OCI-LY7 (cell line): ENCODE data around the gene MRPL11. TPM values are rescaled to one million over a fixed set of nuclear protein-coding genes. Genes with fewer than 3 reads are reported as not detected.

Experiments
- BruUV-seq: library from RNA; stranded (reverse); fragments of 400-500 nt; replicated peaks from 2 replicates; lab custom pipeline; 2021; lab: Mats Ljungman, UMichigan
- CTCF ChIA-PET: fragments of 300-600 bp; sonication (Branson Sonifier 250); formaldehyde crosslinking; loops from one replicate; lab custom pipeline; 2022; ENCODE audit warnings: antibody characterized with exemption; ENCODE audit not compliant: unreplicated experiment; lab: Charles Lee
- POLR2A ChIA-PET: fragments of 300-600 bp; sonication (Branson Sonifier 250); formaldehyde crosslinking; loops from one replicate; lab custom pipeline; 2022; ENCODE audit warnings: antibody characterized with exemption; lab: Charles Lee
- DNase-seq: peaks from one replicate; pipeline ENCODE4 v3.0.0-alpha.2; 2015; ENCODE audit warnings: low spot score
- H2AFZ ChIP-seq: fragments of 200-600 bp; sonication (generic), shearing (Covaris generic); 2 replicates; pipeline ENCODE4 v1.6.1; 2014; ENCODE audit warnings: mild to moderate bottlenecking, antibody characterized with exemption, low read length, moderate library complexity
- H3K27ac ChIP-seq: fragments of 200-600 bp; sonication (generic); 2 replicates; pipeline ENCODE4 v1.5.1; 2014; ENCODE audit warnings: mixed run types, low read depth, mild to moderate bottlenecking, moderate library complexity, low read length, inconsistent platforms; ENCODE audit not compliant: poor library complexity, severe bottlenecking
- H3K36me3 ChIP-seq: fragments of 200-600 bp; sonication (generic); 2 replicates; pipeline ENCODE4 v1.6.1; 2014; ENCODE audit warnings: mild to moderate bottlenecking, antibody characterized with exemption, low read length, moderate library complexity, mixed read lengths; ENCODE audit not compliant: insufficient read depth
- H3K4me1 ChIP-seq: fragments of 200-600 bp; sonication (generic); 2 replicates; pipeline ENCODE4 v1.5.1; 2014; ENCODE audit warnings: mild to moderate bottlenecking, low read length; ENCODE audit not compliant: insufficient read depth, poor library complexity, severe bottlenecking
- H3K4me2 ChIP-seq: fragments of 200-600 bp; sonication (generic); 2 replicates; pipeline ENCODE4 v1.6.1; 2014; ENCODE audit warnings: mild to moderate bottlenecking, low read length
- H3K4me3 ChIP-seq: fragments of 200-600 bp; sonication (generic); 2 replicates; pipeline ENCODE4 v1.5.1; 2014; ENCODE audit warnings: mild to moderate bottlenecking, low read depth, low read length; ENCODE audit not compliant: poor library complexity, severe bottlenecking
- H3K79me2 ChIP-seq: fragments of 200-600 bp; sonication (generic); 2 replicates; pipeline ENCODE4 v1.6.1; 2016; ENCODE audit warnings: low read depth, mild to moderate bottlenecking, low read length, moderate library complexity, mixed read lengths; ENCODE audit not compliant: insufficient read depth
- H3K9me2 ChIP-seq: fragments of 200-600 bp; sonication (generic); 2 replicates; pipeline ENCODE4 v1.6.1; 2016; ENCODE audit warnings: mild to moderate bottlenecking, low read length, mixed read lengths; ENCODE audit not compliant: insufficient read depth
- H3K9me3 ChIP-seq: fragments of 200-600 bp; sonication (generic); 2 replicates; pipeline ENCODE4 v1.6.1; 2014; ENCODE audit warnings: mild to moderate bottlenecking, mixed run types, low read length, mixed read lengths
- H4K20me1 ChIP-seq: fragments of 200-600 bp; sonication (generic); 2 replicates; pipeline ENCODE4 v1.6.1; 2014; ENCODE audit warnings: mild to moderate bottlenecking, antibody characterized with exemption, low read length, moderate library complexity, mixed read lengths; ENCODE audit not compliant: insufficient read depth
- EZH2phosphoT487 ChIP-seq: fragments of 200-600 bp; sonication (generic); IDR thresholded peaks from 2 replicates; pipeline ENCODE4 v1.6.1; 2018; ENCODE audit warnings: low read depth, borderline replicate concordance, mild to moderate bottlenecking, mixed run types, antibody characterized with exemption, low read length, moderate library complexity, mixed read lengths
- intact Hi-C: fragments of 100-400 bp; cut with micrococcal nuclease; formaldehyde crosslinking; loops from one replicate; pipeline ENCODE4 v1.10.0; 2022; ENCODE audit not compliant: unreplicated experiment
- total RNA-seq, 2 experiments: library from RNA; depleted of rRNA in 1 of 2; stranded (reverse); fragments of >200 nt in 1 of 2; shearing (Covaris generic) in 1 of 2; gene quantifications; 2 replicates each; pipeline ENCODE4 v1.2.3, GENCODE V29; 2014 to 2022
- TF ChIP-seq, protein P1 (sequence below): fragments of 200-600 bp; sonication (generic); conservative IDR thresholded peaks from 2 replicates; pipeline ENCODE4 v1.5.1; 2014; ENCODE audit warnings: mild to moderate bottlenecking, antibody characterized with exemption, low read length, moderate library complexity, mixed read lengths

MRPL11 gene
- total RNA-seq, 2 experiments from 2014 or later: 88.6 to 101 TPM

DNA sequence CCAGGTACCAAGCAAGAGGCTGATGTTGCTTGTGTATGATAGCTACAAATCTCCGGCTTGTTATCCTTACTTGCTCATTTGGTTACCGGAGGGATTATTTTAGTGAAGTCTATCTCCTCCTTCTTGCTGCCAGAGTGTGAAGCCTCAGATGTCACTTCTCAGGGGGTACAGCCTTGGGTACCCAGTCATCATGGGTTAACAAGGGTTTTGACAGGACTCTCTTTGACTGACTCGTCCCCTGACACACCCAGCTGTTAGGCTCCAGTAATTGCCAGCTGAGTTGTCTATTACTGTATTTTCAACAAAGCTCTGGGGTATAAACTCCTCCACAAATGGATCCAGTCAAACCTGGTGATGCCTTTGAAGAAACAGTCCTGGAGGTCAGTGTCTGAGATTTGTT lies 16.2 kb upstream of the MRPL11 start:
- no peaks in the 10 kb centered on the region for H3K9me3 ChIP-seq
- DNase-seq: no peak
- no TSS peak for BruUV-seq
- CTCF ChIA-PET: no interaction called here
- no peaks in the 10 kb centered on the region for H4K20me1 ChIP-seq
- no peak for TF ChIP-seq EZH2phosphoT487
- TF ChIP-seq, protein P1, sequence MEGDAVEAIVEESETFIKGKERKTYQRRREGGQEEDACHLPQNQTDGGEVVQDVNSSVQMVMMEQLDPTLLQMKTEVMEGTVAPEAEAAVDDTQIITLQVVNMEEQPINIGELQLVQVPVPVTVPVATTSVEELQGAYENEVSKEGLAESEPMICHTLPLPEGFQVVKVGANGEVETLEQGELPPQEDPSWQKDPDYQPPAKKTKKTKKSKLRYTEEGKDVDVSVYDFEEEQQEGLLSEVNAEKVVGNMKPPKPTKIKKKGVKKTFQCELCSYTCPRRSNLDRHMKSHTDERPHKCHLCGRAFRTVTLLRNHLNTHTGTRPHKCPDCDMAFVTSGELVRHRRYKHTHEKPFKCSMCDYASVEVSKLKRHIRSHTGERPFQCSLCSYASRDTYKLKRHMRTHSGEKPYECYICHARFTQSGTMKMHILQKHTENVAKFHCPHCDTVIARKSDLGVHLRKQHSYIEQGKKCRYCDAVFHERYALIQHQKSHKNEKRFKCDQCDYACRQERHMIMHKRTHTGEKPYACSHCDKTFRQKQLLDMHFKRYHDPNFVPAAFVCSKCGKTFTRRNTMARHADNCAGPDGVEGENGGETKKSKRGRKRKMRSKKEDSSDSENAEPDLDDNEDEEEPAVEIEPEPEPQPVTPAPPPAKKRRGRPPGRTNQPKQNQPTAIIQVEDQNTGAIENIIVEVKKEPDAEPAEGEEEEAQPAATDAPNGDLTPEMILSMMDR: no peak
- H2AFZ ChIP-seq: no peak overlapping the region
- no peaks in the 10 kb centered on the region for H3K36me3 ChIP-seq
- no peak overlapping the region for H3K4me2 ChIP-seq
- H3K4me3 ChIP-seq: no peak overlapping the region
- H3K27ac ChIP-seq: no peak overlapping the region
- POLR2A ChIA-PET: interaction anchor here (0.7 kb wide), 1 partner anchor 432 kb away, joined by 3 read pairs; no protein-coding TSS in a partner anchor
- no peaks in the 10 kb centered on the region for H3K79me2 ChIP-seq
- intact Hi-C loops: no loop called here
- no peaks in the 10 kb centered on the region for H3K9me2 ChIP-seq
- H3K4me1 ChIP-seq: peaks cover 36% of the 10 kb centered on the region

DNA sequence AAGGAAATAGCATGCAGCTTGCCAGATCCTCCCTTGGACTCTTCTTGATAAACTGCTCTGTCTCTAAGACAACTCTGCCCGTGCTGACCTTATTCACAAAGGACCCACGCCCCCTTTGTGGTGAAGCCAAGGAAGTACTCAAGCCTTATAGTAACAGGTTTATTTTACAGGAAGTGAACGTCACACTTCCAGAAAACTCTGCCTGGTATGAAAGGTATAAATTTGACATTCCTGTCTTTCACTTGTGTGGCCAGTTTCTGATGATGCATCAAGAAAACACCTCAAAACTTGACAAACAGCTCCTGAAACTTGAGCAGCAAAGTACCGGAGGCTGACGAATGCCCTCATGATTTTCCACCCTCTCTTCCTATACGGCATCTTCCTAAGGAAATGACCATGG lies 15.6 kb upstream of the MRPL11 start:
- POLR2A ChIA-PET: no interaction called here
- H4K20me1 ChIP-seq: no peaks in the 10 kb centered on the region

DNA sequence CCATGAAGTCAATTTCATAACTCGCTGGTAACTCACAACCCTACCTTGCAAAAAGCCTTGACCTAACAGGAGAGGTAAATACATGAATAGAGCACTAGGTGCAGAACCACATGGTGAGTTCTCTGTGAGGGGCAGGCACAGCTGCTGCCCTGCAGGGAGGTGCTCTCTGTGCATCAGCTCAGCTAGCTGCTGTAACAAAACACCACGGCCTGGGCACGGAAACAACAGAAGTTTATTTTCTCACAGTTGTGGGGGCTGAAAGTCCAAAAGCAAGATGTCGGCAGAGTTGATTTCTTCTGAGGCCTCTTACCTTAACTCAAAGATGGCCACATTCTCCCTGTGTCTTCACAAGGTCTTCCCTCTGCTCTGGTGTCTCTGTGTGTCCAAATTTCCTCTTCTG lies 13.0 kb upstream of the MRPL11 start:
- Histone ChIP-seq H3K4me1 (peaks cover 6% of the 10 kb centered on the region), H4K20me1 (no peaks in the 10 kb centered on the region), H3K4me3 (no peak overlapping the region), H3K36me3 (no peaks in the 10 kb centered on the region), H3K79me2 (no peaks in the 10 kb centered on the region), H3K4me2 (no peak overlapping the region), H3K9me2 (no peaks in the 10 kb centered on the region), H3K9me3 (no peaks in the 10 kb centered on the region), H3K27ac (no peak overlapping the region), H2AFZ (no peak overlapping the region)
- POLR2A ChIA-PET: no interaction called here
- TF ChIP-seq EZH2phosphoT487: no peak
- TF ChIP-seq, protein P1: no peak
- BruUV-seq: no TSS peak
- CTCF ChIA-PET: no interaction called here
- no peak for DNase-seq
- intact Hi-C loops: no loop called here

More for the DNA sequence above, 15.6 kb upstream of the MRPL11 start:
- Histone ChIP-seq H3K4me2 (no peak overlapping the region), H3K9me2 (no peaks in the 10 kb centered on the region), H3K36me3 (no peaks in the 10 kb centered on the region), H2AFZ (no peak overlapping the region), H3K4me3 (no peak overlapping the region), H3K4me1 (peaks cover 30% of the 10 kb centered on the region), H3K79me2 (no peaks in the 10 kb centered on the region), H3K9me3 (no peaks in the 10 kb centered on the region), H3K27ac (no peak overlapping the region)
- no TSS peak for BruUV-seq
- intact Hi-C loops: no loop called here
- TF ChIP-seq, protein P1: no peak
- TF ChIP-seq EZH2phosphoT487: no peak
- CTCF ChIA-PET: no interaction called here
- DNase-seq: no peak
